K562 (cell line): ENCODE measurements around the gene SFXN3. TPM values are rescaled to one million over a fixed set of nuclear protein-coding genes. Genes with fewer than 3 reads are reported as not detected.
A peak's percentile ranks its signal among the peaks of the same experiment; 100 is the strongest.

Source experiments
- ASH1L ChIP-seq: fragments of 450-650 bp; IDR thresholded peaks from 2 replicates; pipeline ENCODE4 v1.6.1; 2018; ENCODE audit warnings: borderline replicate concordance, mild to moderate bottlenecking, low read depth; ENCODE audit not compliant: partially characterized antibody
- CBX1 ChIP-seq: sonication (generic); IDR thresholded peaks from 2 replicates; pipeline ENCODE4 v1.6.1; 2016; ENCODE audit warnings: antibody characterized with exemption, low read depth, mild to moderate bottlenecking
- CHAMP1 ChIP-seq: fragments of 450-650 bp; IDR thresholded peaks from 2 replicates; pipeline ENCODE4 v1.6.1; 2016; ENCODE audit warnings: mild to moderate bottlenecking
- DPF2 ChIP-seq: fragments of 450-650 bp; IDR thresholded peaks from 2 replicates; pipeline ENCODE4 v1.6.1; 2016
- FOXK2 ChIP-seq, 2 experiments: fragments of 450-650 bp; IDR thresholded peaks in 1 of 2; conservative IDR thresholded peaks in 1 of 2; 2 replicates each; pipeline ENCODE4 v1.6.1; 2016; ENCODE audit warnings: low read depth in 2 of 2, mild to moderate bottlenecking in 1 of 2
- HINFP ChIP-seq: fragments of 450-650 bp; conservative IDR thresholded peaks from 2 replicates; pipeline ENCODE4 v1.6.1; 2016; ENCODE audit warnings: missing genetic modification characterization, low read depth, mild to moderate bottlenecking, control low read depth, missing compliant biosample characterization
- HNRNPLL ChIP-seq: fragments of 200-400 bp; formaldehyde crosslinking; IDR thresholded peaks from 2 replicates; pipeline ENCODE4 v1.6.1; 2017; ENCODE audit warnings: low read length, low read depth, mild to moderate bottlenecking; ENCODE audit not compliant: poor library complexity, severe bottlenecking
- IFI16 ChIP-seq: fragments of 250-450 bp; sonication (Bioruptor Pico); IDR thresholded peaks from 2 replicates; pipeline ENCODE4 v2.1.2; 2022; ENCODE audit warnings: mild to moderate bottlenecking, inconsistent platforms
- MAX ChIP-seq: sonication (generic); formaldehyde crosslinking; IDR thresholded peaks from 2 replicates; pipeline ENCODE4 v1.9.0; 2022; ENCODE audit warnings: mild to moderate bottlenecking, missing genetic modification reagents
- NCOA6 ChIP-seq: fragments of 450-650 bp; IDR thresholded peaks from 2 replicates; pipeline ENCODE4 v1.6.1; 2017; ENCODE audit warnings: mild to moderate bottlenecking
- NCOR1 ChIP-seq: fragments of 450-650 bp; IDR thresholded peaks from 2 replicates; pipeline ENCODE4 v1.6.1; 2016; ENCODE audit warnings: mild to moderate bottlenecking, moderate library complexity
- POLR2A ChIP-seq: fragments of 450-650 bp; conservative IDR thresholded peaks from 2 replicates; pipeline ENCODE4 v1.6.1; 2016
- TCF7L2 ChIP-seq: fragments of 150-350 bp; IDR thresholded peaks from 2 replicates; pipeline ENCODE4 v1.6.1; 2016; ENCODE audit warnings: low read depth, mild to moderate bottlenecking, low read length, moderate library complexity
- TRIM28 ChIP-seq: fragments of 450-650 bp; IDR thresholded peaks from 2 replicates; pipeline ENCODE4 v1.6.1; 2017
- U2AF1 ChIP-seq: fragments of 200-400 bp; formaldehyde crosslinking; optimal IDR thresholded peaks from 2 replicates; pipeline ENCODE3; 2017; ENCODE audit warnings: mild to moderate bottlenecking, low read depth, low read length, moderate library complexity
- ZHX1 ChIP-seq: fragments of 150-350 bp; conservative IDR thresholded peaks from 2 replicates; pipeline ENCODE4 v1.6.1; 2014; ENCODE audit warnings: low read length
- ZNF165 ChIP-seq: fragments of 250-450 bp; sonication (Bioruptor Pico); IDR thresholded peaks from 2 replicates; pipeline ENCODE4 v1.4.0; 2020; ENCODE audit warnings: borderline replicate concordance
- ZNF311 ChIP-seq: fragments of 250-450 bp; sonication (Bioruptor Pico); IDR thresholded peaks from 2 replicates; pipeline ENCODE4 v1.4.0; 2020; ENCODE audit warnings: mild to moderate bottlenecking, moderate library complexity
- ZNF324 ChIP-seq: fragments of 250-450 bp; sonication (Bioruptor Pico); IDR thresholded peaks from 2 replicates; pipeline ENCODE4 v1.4.0; 2020; ENCODE audit warnings: mild to moderate bottlenecking
- ZNF57 ChIP-seq: fragments of 450-650 bp; formaldehyde crosslinking; IDR thresholded peaks from 2 replicates; pipeline ENCODE4 v1.4.0; 2020; ENCODE audit warnings: mild to moderate bottlenecking, moderate library complexity
- ZNF655 ChIP-seq: fragments of 250-450 bp; sonication (Bioruptor Pico); IDR thresholded peaks from 2 replicates; pipeline ENCODE4 v1.5.0; 2021
- ZNF830 ChIP-seq: fragments of 250-450 bp; sonication (Bioruptor Pico); IDR thresholded peaks from 2 replicates; pipeline ENCODE4 v1.5.0; 2021; ENCODE audit warnings: mild to moderate bottlenecking
- polyA plus RNA-seq, 8 experiments: library from polyadenylated mRNA; depleted of rRNA in 4 of 8; stranded (reverse) in 5 of 8; unstranded in 3 of 8; fragments of >200 nt; fragmentation: Nextera tagmentation in 2 of 8; fragmentation: Illumina TruSeq in 1 of 8; extraction: Ambion mirVana in 2 of 8; extraction: Trizol in 1 of 8; gene quantifications; 2 replicates each; pipeline versions ENCODE4 v1.2.1 to v1.2.3, GENCODE V29; 2011 to 2014; ENCODE audit warnings: inconsistent platforms in 1 of 8, missing spikeins in 1 of 8
- total RNA-seq, 7 experiments: library from RNA; depleted of rRNA in 6 of 7; stranded (reverse); fragments of >200 nt in 6 of 7; fragmentation: Illumina TruSeq in 2 of 7; extraction: Trizol in 2 of 7; gene quantifications; 2 replicates each; pipeline versions ENCODE4 v1.2.1 to v1.2.3, GENCODE V29; 2011 to 2021; ENCODE audit warnings: low replicate concordance in 1 of 7

The SFXN3 gene
- total and polyA plus RNA-seq, 9 of the 15 experiments (the other 6 are each of a cell fraction or from before 2014, with no cell fraction given), result 0.24 to 4.6 (median 0.86) TPM

GRCh38 chr10:100998991-100999741, 31.9 kb upstream of the SFXN3 start (continued):
- TF ChIP-seq MAX (CRISPR knock-in tag) (no peak; the same call in 1 of the 2 replicates), U2AF1 (no peak), IFI16 (CRISPR knock-in tag) (no peak), ZNF324 (0 out of 2 replicates have a peak, but pooled peaks have one; percentile 22), ZNF57 (CRISPR knock-in tag) (no peak), POLR2A (peak; percentile 69), ZHX1 (no peak), CHAMP1 (no peak), ZNF311 (no peak), ZNF830 (CRISPR knock-in tag) (no peak), ZNF655 (CRISPR knock-in tag) (no peak), DPF2 (no peak), CBX1 (peak; percentile 79; the same call in 1 of the 2 replicates), TCF7L2 (no peak), ZNF165 (CRISPR knock-in tag) (no peak), FOXK2 (conservative IDR thresholded peaks at IDR 0.05 in 1 of 2, IDR thresholded peaks at IDR 0.05 in 1 of 2; ENCODE audit: low read depth in 2 of 2) (no peak), HNRNPLL (no peak), HINFP (no peak), NCOA6 (0 out of 2 replicates have a peak, but pooled peaks have one; percentile 48), ASH1L (no peak), NCOR1 (0 out of 2 replicates have a peak, but pooled peaks have one; percentile 9), TRIM28 (no peak)
